NCI-H82 treated with DMSO at 0.1 percent for 48 hours (cell line): ENCODE data around the gene GPHN.
"Not testable (repeated sequence)": the region's sequence is repeated elsewhere in the genome, so short reads cannot be mapped to it uniquely, and the experiment has no call there.

ENCODE experiments used
- DNase-seq: peaks from one replicate; lab custom pipeline; 2025; ENCODE audit not compliant: unreplicated experiment; lab: John Stamatoyannopoulos, UW

GPHN gene

GRCh38 chr14:67018720-67019119 is 510.8 kb downstream of the GPHN start:
- DNase-seq: no peak

DNA sequence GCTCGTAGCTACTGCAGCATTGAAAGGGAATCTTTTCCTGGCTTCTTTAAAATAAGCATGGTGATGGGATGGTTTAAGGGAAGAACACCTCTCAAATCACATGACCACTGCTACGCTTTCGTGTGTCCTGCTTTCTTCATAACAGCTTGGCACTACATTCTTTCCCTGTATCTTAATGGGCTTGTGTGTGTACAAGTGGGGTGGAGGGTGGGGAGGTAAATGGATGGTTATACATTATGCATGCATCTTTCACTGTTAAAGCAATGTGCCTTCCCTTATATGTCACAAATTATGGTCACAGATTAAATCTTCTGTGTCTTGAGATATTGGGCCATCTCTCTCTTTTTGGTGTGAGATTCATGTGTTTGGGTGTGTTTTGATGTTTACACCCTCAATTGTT is 511.8 kb downstream of the GPHN start:
- DNase-seq: no peak

DNA sequence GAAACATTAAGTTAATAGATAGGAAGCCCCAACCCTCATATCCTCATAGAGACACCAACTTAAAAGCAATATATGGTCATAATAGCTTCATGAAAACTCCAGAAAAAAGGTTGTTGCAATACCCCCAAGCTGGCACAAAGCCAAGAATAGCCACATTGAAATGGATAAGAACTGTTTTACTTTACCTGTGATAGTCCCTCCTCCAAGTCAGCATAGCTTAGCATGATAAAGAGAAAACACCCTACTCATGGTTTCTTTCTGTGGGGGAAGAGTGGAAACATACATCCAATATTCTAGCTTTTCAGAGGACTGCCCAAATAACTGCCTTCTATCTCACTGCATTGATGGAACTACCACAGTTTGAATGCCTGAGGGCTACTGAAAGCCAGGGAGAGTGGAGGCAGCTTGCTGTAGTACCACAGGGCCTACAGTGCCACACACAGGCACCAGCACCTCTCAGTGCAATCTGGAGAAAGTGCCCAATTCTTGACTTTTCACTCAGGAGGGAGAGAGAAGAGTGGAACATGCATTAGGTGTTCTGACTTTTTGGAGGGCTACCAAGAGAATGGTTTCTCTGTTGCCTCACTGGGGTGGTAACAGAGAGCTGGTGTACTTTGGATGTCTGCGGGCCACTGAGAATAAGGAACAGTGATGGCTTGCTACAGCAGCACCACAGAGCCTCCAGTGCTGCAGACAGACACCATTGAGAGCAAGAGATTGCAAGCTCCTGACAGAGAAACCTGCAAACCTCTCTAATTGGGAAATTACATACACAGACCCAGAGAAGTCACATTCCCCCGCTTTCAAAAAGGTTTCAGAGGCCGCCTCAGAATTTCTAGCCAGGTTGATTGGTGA is 524.2 kb downstream of the GPHN start:
- DNase-seq: no peak

GRCh38 chr14:67045440-67045839 is 537.5 kb downstream of the GPHN start:
- no peak for DNase-seq

DNA sequence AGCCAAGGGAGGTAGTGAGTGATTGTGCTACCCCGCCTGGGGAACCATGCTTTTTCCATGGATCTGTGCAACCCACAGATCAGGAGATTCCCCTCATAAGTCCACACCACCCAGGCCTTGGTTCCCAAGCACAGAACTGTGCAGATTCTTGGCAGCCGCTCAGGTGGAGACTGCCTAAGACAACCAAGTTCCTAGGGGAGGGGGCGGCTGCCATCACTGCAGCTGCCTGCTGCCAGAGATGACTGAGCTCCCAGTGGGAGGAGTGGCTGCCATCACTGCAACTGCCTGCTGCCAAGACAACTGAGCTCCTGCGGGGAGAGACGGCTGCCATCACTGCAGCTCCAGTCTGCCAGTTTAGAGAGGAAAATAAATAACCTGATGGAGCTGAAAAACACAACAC is 542.9 kb downstream of the GPHN start:
- no peak for DNase-seq

DNA sequence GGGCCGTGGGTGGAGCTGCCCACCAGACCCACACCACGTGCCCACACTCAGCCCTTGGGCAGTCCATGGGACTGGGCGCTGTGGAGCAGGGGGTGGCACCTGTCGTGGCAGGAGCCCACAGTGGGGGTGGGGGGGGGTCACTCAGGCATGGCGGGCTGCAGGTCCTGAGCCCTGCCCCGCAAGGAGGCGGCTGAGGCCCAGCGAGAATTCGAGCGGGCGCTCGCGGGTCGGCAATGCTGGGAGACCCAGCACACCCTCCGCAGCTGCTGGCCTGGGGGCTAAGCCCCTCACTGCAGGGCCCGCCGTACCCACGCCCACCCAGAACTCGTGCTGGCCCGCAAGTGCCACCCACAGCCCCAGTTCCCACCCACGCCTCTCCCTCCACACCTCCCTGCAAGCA is 548.7 kb downstream of the GPHN start:
- DNase-seq: no peak

DNA sequence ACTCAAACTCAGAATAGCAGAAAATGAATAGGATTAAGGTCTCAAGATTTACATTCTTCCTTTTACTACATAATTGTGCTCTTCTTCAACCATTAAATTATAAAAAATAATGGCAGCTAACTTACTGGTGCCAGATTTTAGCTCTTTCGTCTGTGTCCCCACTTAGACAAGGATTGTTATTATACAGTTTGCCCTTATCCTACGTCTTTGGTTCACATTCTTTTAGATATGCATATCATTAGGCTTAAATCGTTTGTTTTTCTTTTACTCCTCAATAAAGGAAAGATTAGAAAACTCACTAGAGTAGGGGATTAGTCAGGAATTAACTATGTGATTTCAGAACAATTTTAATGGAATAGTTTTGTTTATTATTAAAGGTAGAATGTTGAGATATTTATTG is 551.6 kb downstream of the GPHN start:
- DNase-seq: no peak

DNA sequence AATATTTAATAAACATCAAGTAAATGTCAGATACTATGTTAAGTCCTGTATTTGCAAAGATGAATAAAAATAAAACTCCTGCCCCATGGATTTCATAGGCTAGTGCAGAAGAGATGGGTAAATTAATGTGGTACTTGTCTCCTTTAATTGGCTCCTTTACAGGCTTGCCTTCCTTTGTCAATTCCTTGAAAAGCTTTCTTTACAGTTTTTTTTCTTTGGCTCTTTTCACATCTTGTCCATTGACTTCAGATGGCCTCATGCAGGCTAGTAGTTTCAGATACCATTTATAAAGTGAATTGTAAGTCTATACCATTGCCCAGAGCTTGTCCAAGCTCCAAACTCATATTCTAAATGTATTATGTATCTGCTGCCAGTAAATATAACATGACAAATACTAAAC is 552.6 kb downstream of the GPHN start:
- no peak for DNase-seq

- not testable (repeated sequence) for DNase-seq
Observed at GRCh38 chr14:67067070-67067814, 559.3 kb downstream of the GPHN start.

GRCh38 chr14:67068251-67068650 is 560.3 kb downstream of the GPHN start:
- no peak for DNase-seq

- DNase-seq: no peak
Observed at GRCh38 chr14:67071506-67071905, 563.6 kb downstream of the GPHN start.

GRCh38 chr14:67077921-67078320 is 570.0 kb downstream of the GPHN start:
- DNase-seq: no peak

DNA sequence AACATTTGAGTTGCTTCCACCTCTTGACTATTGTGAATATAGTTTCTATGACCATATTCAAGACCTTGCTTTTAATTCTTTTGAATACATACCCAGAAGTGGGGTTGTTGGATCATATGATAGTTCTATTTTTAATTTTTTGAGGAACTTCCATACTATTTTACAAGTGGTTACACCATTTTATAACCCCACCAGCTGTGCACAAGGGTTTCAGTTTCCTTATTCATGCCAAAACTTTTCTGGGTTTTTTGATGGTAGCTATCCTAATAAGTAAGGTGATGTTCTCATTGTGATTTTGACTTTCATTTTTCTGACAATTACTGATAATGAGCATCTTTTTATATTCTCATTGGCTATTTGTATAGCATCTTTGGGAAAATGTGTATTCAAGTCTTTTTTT is 571.9 kb downstream of the GPHN start:
- no peak for DNase-seq

- no peak for DNase-seq
Observed at GRCh38 chr14:67108230-67108629, 600.3 kb downstream of the GPHN start.

GRCh38 chr14:67111022-67111421 is 603.1 kb downstream of the GPHN start:
- DNase-seq: peak; percentile 4

DNA sequence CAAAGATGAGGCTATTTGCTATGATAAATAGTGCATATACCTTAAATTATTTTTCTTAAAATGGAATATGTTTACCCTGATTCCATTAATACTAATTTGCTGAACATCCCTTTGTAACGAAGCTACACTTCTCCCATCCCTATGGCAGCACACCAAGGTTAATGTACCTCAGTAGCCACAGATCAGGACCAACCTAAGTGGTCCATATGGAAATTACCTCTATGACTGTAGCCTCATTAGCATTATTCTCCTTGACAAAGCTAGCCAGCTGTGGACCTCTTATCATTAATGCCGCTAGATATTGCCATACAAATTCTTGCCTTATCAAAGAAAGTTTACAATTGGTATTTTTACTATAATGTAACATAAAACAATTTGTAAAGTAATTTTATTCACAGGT is 604.4 kb downstream of the GPHN start:
- no peak for DNase-seq

DNA sequence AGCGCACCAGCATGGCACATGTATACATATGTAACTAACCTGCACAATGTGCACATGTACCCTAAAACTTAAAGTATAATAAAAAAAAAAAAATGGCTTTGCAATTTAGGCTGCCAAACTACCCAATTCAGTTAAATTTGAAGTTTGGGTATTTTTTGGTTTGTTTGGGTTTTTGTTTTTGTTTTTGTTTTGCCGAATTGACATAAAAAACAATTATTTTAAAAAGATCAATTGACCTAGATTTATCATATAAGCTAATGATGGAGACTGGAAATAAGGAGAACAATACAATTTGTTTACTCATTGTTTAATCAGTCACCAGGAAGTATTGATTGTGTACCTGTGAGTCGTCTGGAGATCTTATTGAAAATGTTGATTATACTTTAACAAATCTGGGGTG is 619.2 kb downstream of the GPHN start:
- DNase-seq: no peak

GRCh38 chr14:67129768-67130167 is 621.8 kb downstream of the GPHN start:
- no peak for DNase-seq

DNA sequence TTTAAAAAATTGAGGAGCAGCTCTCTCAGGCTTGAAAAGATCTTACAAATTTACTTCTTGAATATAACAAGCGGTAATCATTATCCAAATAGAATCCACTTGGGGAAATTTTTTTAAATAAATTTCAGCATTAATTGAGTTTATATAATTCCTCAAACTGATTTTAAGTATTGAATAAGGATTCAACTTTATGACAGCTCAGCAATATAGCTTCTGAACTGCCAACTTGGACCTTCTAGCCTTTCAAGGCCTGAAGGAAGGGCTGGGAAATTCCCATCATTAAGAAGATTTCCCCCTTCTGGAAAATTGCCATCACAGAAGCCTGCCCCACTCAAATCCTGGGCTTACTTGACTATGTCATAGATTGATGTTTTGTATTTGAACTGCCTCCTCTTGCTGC is 623.7 kb downstream of the GPHN start:
- no peak for DNase-seq

DNA sequence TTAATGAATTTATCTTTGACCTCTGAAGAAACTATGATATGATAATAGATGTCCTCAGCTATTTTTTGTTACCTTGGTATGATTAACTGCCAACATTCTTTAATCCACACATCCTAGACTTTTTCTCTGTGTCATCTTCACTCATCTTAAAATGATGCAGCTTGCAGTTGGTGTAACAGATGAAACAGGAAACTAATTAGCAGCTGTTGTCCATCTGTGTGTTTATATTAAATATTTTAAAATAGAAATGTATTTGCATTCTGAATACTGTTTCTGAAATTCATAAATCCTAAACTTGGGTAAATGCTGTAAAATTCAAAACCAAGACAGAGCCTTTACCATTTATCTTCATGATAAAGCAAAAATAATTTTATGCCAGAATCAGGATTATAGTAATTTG is 625.2 kb downstream of the GPHN start:
- no peak for DNase-seq

- no peak for DNase-seq
Observed at GRCh38 chr14:67133595-67134441, 625.9 kb downstream of the GPHN start.
